AG08395 (cell line): ENCODE data around the gene UPK3A.

Experiments used
- DNase-seq: peaks from one replicate; pipeline ENCODE4 v3.0.0; 2012; ENCODE audit warnings: mixed read lengths, low spot score

The UPK3A gene

GRCh38 chr22:45329530-45329936 is 44.8 kb downstream of the UPK3A start:
- no peak for DNase-seq

- no peak for DNase-seq
Measured at GRCh38 chr22:45330548-45330947, 45.8 kb downstream of the UPK3A start.

- no peak for DNase-seq
Measured at GRCh38 chr22:45331486-45331885, 46.7 kb downstream of the UPK3A start.

GRCh38 chr22:45332001-45332400 is 47.3 kb downstream of the UPK3A start:
- DNase-seq, result no peak

GRCh38 chr22:45334068-45334467 is 49.3 kb downstream of the UPK3A start:
- no peak for DNase-seq

GRCh38 chr22:45334528-45334927 is 49.8 kb downstream of the UPK3A start:
- no peak for DNase-seq

GRCh38 chr22:45335021-45335818 is 50.5 kb downstream of the UPK3A start:
- DNase-seq, result peak; percentile 74

- DNase-seq, result no peak
Measured at GRCh38 chr22:45335854-45336522, 51.2 kb downstream of the UPK3A start.

- DNase-seq, result peak; percentile 45
Measured at GRCh38 chr22:45336971-45337431, 52.3 kb downstream of the UPK3A start.

- DNase-seq, result no peak
Measured at GRCh38 chr22:45337536-45337935, 52.8 kb downstream of the UPK3A start.

- no peak for DNase-seq
Measured at GRCh38 chr22:45338795-45339194, 54.0 kb downstream of the UPK3A start.

GRCh38 chr22:45340323-45340722 is 55.6 kb downstream of the UPK3A start:
- DNase-seq, result no peak

GRCh38 chr22:45341498-45341897 is 56.7 kb downstream of the UPK3A start:
- no peak for DNase-seq

- DNase-seq, result no peak
Measured at GRCh38 chr22:45343143-45343542, 58.4 kb downstream of the UPK3A start.

GRCh38 chr22:45344334-45344733 is 59.6 kb downstream of the UPK3A start:
- peak; percentile 15 for DNase-seq
